B cell (primary cell): ENCODE data around the gene ZNF680.

ENCODE experiments used
- CTCF ChIP-seq: fragments of 200-600 bp; IDR thresholded peaks from one replicate; pipeline ENCODE4 v1.8.0; 2022; ENCODE audit warnings: antibody characterized with exemption, mild to moderate bottlenecking
- EZH2 ChIP-seq: IDR thresholded peaks from 2 replicates; pipeline ENCODE4 v1.6.1; 2012; ENCODE audit warnings: borderline replicate concordance, low read depth, mild to moderate bottlenecking, moderate library complexity, low read length; ENCODE audit not compliant: insufficient read depth, poor library complexity, severe bottlenecking

- TF ChIP-seq CTCF (no peak), EZH2 (no peak)
These were observed 3.7 kb downstream of the ZNF680 start for GRCh38 chr7:64559206-64559605.
